DOHH2 (cell line): ENCODE results near the gene CYP2S1.

ENCODE experiments used
- CTCF ChIP-seq: fragments of 200-600 bp; sonication (generic); IDR thresholded peaks from one replicate; pipeline ENCODE4 v1.5.1; 2014; ENCODE audit warnings: antibody characterized with exemption, mild to moderate bottlenecking, low read depth, low read length; ENCODE audit not compliant: poor library complexity, severe bottlenecking
- EZH2phosphoT487 ChIP-seq: fragments of 200-600 bp; sonication (generic); IDR thresholded peaks from 2 replicates; pipeline ENCODE4 v1.6.1; 2017; ENCODE audit warnings: borderline replicate concordance, mild to moderate bottlenecking, antibody characterized with exemption, low read length, moderate library complexity, mixed read lengths

DNA sequence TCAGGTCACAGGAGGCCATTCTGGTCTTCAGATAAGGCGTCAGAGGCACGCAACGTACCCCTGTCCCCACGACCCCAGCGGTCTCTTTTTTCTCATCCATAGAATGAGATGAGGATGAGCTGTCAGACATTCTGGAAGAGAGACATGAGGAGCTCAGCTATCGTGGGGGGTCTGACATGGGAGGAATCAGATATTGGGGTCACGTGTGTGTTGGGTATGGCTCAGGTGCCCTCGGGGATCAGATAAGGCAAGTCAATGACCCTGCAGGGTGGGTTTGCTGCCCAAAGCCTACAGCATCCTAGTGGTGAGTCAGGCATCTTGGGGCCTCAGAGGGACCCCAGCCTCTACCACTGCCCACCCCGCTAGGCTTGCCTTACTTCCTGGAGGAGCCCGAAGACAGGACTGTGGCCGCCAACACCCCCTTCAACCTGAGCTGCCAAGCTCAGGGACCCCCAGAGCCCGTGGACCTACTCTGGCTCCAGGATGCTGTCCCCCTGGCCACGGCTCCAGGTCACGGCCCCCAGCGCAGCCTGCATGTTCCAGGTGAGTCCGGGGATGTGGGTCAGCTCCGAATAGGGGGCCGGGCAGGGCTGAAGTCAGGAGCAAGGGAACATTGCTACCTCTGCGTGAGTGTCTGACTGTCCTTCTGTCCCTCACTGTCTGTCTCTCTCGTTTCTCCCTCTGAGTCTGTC is 28.6 kb downstream of the CYP2S1 start:
- TF ChIP-seq CTCF (no peak), EZH2phosphoT487 (no peak)
